ENCODE measurements around the gene FAAP100. TPM values are rescaled to one million over a fixed set of nuclear protein-coding genes. Genes with fewer than 3 reads are reported as not detected.

FAAP100 gene
- total RNA-seq, 1 donor from 2014 or later, result 13.6 TPM

DNA sequence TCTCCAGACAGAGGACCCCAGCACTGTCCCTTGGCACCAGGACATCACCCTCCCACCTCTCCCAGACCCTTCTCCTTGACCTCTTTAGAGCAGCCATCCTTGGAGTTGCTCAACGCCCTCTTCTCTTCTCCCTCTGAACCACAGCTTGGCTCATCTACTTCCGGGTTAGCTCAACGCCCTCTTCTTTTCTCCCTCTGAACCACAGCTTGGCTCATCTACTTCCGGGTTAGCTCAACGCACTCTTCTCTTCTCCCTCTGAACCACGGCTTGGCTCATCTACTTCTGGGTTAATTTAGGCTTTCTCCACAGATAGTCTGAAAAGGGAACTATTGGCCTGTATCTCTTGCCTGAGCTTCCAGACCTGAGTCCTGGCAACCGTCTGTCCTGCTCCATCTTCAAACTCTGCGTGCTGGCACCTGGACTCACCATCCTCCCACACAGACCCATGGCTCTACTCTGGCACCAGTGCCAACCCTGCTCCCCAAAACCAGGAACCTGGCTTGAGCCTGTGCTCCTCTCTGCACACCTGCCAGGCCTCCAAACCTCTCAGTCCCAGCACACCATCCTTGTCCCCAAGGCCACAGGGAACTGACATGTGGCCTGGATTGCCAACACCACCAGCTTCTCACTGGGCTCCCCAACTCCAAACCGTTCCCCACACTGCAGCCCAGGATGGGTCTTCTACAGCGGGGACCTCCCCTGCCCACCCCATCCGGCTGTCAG, 25.3 kb upstream of the FAAP100 start:
- no peak for DNase-seq (ENCODE audit: low spot score)
- intact Hi-C loops (cut with DNase I), result no loop called here

DNA sequence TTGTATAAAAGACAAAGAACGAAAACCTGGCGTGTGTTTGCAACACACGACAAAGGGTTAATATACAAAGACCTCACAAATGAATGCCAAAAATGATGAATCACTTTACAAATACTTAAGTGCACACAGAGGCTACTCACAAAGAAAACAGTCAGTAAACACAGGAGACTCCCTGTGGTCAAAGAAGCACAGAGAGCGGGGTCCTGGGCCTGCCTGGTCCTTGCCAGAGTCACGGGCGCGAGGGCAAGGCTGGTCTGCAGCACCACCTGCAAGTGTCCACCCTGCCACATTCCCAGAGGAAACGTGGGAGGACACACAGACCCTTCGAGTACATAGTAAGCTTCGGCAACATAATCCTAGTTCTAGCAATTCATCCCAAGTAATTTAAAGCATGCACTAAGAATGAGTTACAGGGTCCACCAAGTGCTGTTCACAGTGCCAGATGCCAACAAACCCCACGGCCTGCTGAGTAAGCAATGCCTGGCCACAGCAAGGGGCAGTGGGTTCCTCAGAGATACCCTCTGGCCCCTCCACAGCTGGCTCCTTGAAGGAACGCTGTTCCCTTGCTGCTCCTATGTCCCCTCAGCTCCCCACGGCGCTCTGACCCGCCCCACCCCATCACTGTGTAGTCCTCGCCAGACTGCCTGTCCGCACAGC, 24.6 kb upstream of the FAAP100 start:
- intact Hi-C loops (cut with DNase I), result no loop called here

DNA sequence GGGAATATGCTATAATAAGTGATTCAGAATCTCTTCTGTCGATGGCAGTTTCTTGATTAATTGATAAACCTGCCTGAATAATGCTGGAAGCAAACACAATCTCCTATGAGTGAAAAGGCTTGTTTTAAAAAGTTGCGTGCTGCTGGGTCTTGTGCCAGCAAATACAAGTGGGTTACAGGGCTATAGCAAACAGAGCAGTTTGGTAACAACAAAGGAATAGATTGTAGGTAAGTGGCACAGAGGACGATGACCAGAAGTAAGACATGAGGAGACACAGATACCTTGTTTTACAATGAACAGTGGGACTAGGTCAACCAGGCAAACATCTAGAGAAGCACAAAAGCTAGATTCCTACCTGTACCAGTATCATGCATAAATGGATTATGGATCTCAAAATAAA, 23.7 kb upstream of the FAAP100 start:
- no peak for DNase-seq (ENCODE audit: low spot score)
- intact Hi-C loops (cut with DNase I), result no loop called here

More for the DNA sequence above, 24.6 kb upstream of the FAAP100 start:
- DNase-seq (ENCODE audit: low spot score), result no peak

DNA sequence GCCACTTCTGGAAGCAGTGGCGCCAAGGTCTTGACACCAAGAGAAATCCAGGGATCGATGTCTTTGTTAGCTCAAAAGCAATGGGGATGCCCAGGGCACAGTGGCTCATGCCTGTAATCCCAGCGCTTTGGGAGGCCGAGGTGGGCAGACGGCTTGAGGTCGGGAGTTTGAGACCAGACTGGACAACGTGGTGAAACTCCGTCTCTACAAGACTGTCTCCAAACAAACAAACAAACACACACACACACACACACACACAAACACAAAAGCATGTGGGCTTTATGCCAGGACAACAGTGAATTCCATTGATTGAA, 22.4 kb upstream of the FAAP100 start:
- intact Hi-C loops (cut with DNase I), result no loop called here
- no peak for DNase-seq (ENCODE audit: low spot score)

DNA sequence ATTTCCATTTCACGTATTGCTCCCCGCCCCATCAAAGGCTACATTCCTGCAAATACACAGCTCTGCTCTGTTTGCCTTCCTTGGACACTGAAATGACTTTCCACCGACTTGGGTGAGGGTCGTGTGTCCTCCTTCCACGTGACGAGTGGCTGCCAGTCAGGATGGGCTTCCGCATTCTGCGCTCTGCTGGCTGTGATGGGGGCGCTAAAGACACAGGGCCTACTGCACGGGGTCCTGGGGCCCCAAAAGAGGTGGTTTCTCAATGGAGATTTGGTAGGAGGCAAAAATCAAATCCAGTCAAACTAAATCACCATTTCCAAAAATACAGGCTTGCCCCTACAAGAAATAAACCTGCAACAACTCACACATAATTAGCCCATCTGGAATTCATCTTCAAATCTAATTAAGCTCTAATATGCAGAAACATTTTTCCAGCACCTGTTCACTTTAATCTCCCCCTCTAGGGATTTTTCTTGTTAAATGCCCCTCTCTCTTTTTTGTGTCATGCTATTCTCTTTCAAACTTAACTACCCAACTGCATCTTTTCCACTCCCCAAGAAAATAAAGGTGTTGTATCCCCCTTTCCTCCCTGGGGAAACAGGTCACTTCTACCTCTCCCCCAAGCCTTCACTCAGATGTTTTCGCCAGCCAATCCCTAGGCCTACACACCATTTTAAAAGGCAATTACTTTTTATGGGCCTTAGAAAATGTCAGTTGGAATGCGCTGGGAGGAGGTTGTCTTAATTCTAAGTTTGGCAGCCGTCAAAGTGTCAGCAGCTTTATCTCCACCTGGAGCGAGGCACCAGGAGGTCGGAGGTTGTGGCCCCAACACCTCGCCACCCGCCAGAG, 21.9 kb upstream of the FAAP100 start:
- DNase-seq (ENCODE audit: low spot score), result no peak
- intact Hi-C loops (cut with DNase I), result no loop called here

DNA sequence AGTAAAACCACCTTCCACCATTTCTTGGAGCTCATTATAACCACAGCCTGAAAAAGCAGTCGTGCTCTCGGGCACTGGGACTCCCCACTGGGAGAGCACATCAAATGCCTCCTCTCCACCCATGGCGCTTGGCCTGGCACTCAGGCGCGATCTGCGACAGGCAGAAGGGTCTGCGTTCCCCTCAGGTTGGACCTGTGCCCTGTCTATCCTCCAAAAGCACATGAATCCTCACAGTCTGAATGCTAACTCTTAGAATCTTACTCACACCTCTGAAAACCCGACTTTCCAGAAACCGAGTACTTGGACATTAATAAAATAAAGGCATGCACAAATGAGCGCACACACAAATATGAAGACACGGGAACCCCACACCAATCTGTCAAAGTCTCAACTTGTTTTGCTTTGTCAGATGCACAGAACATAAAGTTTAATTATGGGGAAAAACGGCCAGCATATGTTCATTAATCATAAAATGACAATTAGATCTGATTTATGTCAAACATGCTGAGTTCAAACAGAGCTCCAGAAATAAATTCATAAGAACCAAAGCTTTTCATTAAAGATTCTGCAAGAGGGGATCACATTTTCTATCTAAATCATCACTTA, 20.5 kb upstream of the FAAP100 start:
- intact Hi-C loops (cut with DNase I), result no loop called here
- no peak for DNase-seq (ENCODE audit: low spot score)

DNA sequence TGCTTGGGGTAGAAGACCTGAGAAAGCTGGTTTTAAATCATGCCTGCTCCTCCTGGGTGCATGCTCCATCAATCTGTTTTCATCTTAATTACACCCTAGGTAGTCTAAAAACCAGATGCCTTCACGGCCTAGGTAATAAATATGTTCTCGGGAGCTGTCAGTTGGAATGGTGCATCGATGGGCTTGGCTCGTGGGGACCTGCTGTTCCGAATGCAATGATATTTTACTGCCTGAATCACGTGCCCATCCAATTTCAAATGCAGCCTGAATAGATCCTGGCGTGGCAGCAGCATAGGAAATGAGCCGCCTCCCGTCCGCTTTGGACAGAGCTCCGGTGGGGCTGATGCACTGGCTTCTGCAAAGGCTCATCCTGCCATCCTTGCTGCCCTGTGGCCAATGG, 18.8 kb upstream of the FAAP100 start:
- DNase-seq (ENCODE audit: low spot score), result no peak
- intact Hi-C loops (cut with DNase I), result no loop called here

DNA sequence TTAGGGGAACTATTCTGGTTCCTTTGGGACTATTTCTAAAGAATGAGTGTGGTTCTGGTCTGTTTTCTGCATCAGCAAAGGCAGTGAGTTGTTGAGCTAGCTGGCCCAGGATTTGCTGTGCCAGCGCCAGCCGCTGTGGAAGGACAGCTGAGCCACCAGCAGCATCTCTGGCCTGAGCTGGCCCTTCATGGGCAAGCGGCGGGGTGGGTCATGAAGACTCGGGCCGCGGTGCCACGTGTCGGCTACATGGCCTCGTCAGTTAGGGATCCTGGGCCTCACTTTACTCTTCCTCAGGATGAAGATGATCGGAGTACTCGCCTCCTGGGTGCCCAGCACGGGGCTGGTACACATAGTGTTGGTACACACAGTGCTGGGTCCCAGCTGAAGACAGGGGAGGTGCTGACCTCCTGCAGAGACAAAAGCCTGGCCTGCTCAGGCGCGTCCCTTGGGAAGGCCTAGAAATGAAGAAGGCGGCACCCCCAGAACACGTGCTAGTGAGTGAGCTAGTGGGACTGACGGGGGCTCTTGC, 17.9 kb upstream of the FAAP100 start:
- intact Hi-C loops (cut with DNase I), result no loop called here
- DNase-seq (ENCODE audit: low spot score), result no peak

DNA sequence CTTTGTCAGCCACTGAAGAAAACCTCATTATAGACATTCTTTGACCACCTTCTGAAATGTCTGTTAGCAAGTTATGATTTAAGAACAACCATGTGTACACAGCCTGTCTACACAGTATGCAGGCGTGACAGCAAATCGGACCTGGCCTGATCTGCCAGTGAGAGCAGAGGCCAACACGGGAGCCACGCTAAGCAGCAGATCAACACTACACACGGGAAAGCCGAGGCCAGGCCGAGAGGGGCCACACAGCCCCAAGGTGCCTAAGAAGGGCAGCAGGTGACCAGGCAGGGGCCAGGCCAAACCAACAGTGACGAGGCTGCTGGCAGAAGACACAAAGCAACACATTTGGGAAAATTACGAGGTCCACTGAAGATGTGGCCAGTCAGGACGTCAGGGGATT, 16.3 kb upstream of the FAAP100 start:
- DNase-seq (ENCODE audit: low spot score), result no peak
- intact Hi-C loops (cut with DNase I), result no loop called here

DNA sequence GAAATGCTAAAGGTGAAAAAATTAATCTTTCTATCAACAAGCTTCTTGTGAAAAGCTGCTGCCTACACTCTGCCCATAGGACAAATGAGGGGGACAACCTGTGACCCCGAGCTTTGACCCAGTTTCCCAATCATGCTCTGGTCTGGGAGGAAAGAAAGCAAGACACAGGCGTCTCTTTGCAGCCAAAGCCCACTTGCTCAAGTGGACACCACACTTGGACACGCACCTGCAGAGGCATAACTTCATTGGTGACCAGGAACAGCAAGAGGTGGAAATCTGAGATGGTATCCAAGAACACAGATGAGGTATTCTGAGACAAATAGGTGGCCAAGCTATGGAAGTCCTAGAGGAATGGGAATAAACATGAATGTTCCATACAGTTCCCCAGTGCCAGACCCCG, 15.0 kb upstream of the FAAP100 start:
- no peak for DNase-seq (ENCODE audit: low spot score)
- intact Hi-C loops (cut with DNase I), result no loop called here

DNA sequence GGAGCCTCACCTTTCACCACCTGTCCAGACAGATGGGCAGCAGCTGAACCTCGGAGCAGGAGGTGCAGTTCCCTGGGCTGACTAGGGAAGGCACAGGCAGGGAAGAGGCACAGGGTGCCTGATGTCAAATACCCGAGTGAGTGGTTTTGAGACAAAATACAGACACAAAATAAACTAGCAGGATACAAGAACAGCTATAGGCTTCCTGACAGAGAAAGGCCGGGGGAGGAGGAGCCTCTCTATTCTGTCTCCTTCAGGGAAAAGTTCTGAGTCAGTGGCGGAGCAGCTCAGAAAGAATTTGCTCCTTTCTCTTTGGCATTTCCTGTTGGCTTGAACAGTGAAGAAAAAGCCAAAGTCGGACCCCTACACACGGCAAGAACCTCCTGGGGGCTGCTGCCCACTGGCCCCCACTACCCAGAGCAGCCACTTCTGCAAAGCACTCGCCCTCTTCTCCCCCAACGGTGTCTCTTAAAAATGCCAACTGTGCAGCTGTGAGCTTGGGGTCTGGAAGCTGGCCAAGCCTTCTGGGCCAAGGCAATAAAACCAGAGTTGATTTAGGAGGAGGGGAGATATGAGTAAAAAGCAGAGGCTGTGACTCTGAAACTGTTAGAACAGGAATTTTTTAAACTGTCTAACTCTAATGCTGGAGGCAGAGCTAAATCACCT, 14.4 kb upstream of the FAAP100 start:
- no peak for DNase-seq (ENCODE audit: low spot score)
- intact Hi-C loops (cut with DNase I), result no loop called here

DNA sequence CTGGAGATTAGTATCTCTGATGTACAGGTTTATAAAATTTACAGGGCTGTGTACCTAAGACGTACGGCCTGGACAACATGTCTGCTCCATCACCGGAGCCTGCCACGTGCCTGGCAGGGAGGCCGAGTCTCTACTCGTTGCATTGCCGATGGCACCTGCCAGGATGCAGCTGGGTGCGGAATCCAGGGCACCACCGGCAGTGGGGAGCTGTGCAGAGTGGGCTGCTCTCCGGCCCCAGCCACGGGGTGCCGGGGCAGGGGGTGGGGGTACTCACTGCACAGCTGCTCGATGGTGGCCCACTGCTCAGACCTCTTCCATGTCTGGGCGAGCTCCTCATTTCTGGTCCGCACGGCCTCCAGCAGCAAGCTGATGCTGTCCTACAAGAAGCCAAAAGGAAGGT, 13.1 kb upstream of the FAAP100 start:
- intact Hi-C loops (cut with DNase I), result no loop called here
- no peak for DNase-seq (ENCODE audit: low spot score)

DNA sequence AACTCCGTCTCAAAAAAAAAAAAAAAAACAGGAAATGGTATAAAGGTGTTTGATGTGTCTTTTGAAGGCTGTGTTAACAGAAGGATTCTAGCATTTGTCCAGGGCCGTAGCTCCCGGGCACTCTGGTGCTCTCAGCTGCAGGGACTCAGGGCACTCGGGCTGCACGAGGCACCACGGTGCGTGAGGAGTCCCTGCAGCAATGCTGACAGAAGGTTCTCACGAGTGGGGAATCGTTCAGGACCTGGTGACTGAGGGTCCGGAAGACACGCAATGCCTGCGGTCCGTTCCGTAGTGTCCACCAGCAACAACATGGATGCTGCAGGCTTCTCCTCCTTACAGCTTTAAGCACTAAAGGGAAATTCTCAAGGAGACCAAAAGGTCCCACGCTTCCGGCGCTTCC, 12.6 kb upstream of the FAAP100 start:
- no peak for DNase-seq (ENCODE audit: low spot score)
- intact Hi-C loops (cut with DNase I), result no loop called here

DNA sequence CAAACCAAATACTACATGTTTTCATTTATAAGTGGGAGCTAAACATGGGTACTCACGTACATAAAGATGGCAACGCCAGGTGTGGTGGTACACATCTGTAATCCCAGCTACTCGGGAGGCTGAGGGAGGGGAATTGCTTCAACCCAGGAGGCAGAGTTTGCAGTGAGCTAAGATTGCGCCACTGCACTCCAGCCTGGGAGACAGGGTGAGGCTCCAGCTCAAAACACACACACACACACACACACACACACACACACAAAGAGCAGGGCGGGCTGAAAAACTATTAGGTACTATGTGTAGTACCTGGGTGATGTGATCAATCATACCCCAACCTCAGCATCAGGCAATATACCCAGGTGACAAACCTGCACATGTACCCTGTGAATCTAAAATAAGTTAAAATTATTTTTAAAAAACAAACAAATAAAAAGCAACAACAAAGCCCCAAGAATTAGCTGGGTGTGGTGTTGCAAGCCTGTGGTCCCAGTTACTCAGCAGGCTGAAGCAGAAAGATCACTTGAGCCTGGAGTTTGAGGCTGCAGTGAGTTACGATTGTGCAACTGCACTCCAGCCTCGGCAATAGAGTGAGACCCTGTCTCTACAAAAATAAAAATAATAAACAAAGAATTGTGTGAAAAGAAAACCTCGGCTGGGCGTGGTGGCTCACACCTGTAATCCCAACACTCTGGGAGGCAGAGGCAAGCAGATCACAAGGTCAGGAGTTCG, 11.9 kb upstream of the FAAP100 start:
- intact Hi-C loops (cut with DNase I), result no loop called here
- no peak for DNase-seq (ENCODE audit: low spot score)

DNA sequence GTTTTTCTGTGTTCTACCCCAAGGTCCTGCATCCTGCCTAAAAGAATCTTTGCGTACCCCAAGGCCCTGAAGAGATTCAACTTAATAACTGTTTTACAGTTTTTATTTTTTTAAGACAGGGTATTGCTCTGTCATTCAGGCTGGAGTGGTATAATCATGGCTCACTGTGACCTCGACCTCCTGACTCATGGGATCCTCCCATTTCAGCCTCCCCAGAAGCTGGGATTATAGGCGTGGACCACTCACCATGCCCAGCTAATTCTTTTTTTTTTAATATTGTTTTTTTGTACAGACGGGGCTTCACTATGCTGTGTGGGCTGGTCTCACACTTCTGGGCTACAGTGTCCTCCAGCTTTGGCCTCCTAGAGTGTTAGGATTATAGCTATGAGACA, 9.3 kb upstream of the FAAP100 start:
- DNase-seq (ENCODE audit: low spot score), result no peak
- intact Hi-C loops (cut with DNase I), result no loop called here

DNA sequence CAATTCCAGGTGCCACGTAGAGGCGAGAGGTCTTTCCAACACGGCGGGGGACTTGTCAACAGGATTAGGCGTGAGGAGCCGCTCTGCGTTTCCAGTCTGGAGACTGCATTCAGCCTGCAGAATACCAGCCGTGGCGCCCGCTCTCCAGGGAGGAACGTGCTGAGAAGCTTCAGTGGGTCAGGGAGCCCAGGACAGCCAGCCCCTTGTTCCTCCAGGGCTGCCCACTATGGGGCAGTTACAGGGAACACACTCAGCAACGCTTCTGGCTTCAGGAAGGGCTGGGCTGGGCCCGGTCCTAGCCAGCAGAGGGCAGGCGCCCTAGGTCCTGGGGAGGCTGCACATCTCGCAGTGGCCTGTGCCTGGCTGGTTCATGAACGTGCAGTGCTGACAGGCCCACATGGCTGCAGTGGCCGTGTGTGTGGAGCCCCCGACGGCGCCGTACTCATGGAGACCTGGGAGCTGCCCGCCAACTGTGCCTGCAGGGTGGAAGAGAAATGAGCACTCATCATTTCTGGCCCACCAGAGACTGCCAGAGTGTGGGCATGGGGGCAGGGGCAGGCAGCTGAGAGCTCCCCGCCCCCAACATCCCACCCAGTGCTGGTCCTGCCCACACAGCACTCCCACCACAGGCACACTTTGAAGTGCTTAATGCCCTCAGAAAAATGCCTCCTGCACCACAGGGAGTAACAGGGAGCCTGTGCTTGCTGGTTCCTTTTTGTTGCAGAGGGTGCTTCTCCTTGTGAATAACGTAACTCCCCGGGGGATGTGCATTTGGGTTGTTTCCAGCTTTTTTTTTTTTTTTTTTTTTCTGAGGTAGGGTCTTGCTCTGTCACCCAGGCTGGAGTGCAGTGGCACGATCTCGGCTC, 7.0 kb upstream of the FAAP100 start:
- no peak for DNase-seq (ENCODE audit: low spot score)
- intact Hi-C loops (cut with DNase I), result no loop called here

DNA sequence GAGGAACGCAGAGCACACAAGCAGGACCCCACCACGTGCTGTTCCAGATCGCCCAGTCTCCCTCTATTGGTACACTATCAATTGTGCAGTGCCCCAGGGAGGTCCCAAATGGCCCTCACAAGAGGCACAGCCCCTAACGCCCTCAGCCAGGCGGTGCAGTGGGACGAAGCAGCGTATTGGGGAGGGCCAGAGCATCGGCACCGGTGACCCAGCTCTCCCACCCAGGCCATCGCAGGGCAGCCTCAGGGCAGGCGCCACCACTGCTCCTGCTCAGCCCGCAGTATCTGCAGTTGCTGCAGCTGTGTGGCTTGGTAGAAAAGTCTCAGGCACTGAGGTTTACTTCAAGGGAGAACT, 5.9 kb upstream of the FAAP100 start:
- intact Hi-C loops (cut with DNase I), result no loop called here
- DNase-seq (ENCODE audit: low spot score), result no peak
